HCT116 (cell line): ENCODE results near the gene UBN1. TPM values are rescaled to one million over a fixed set of nuclear protein-coding genes. Genes with fewer than 3 reads are reported as not detected.

Experiments
- ATAC-seq: fragments of 200-7000 bp; cut with Tn5 transposase; 2 replicates; pipeline ENCODE4 v1.9.1; 2020; ENCODE audit warnings: mild to moderate bottlenecking, moderate library complexity
- BruUV-seq: library from RNA; stranded (reverse); fragments of 400-500 nt; replicated peaks from 2 replicates; lab custom pipeline; 2021; lab: Mats Ljungman, UMichigan
- CTCF ChIA-PET: fragments of 300-600 bp; sonication (Branson Sonifier 250); formaldehyde crosslinking; loops from one replicate; lab custom pipeline; 2021; ENCODE audit warnings: antibody characterized with exemption; lab: Charles Lee
- POLR2A ChIA-PET: fragments of 300-600, 350-600 bp; sonication (Branson Sonifier 250); formaldehyde crosslinking; loops from one replicate; lab custom pipeline; 2021; ENCODE audit warnings: antibody characterized with exemption; lab: Charles Lee
- RAD21 ChIA-PET, 2 experiments: fragments of 300-600 bp; sonication (Branson Sonifier 250); formaldehyde crosslinking; loops; one replicate each; lab custom pipeline; 2023; ENCODE audit warnings: low total read pairs in 2 of 2; ENCODE audit not compliant: uncharacterized antibody in 2 of 2, unreplicated experiment in 2 of 2, low non-redundant PET in 1 of 2; lab: Charles Lee
- DNase-seq: peaks from one replicate; pipeline ENCODE4 v3.0.0-alpha.2; 2010; ENCODE audit warnings: low read depth, low spot score
- H2AFZ ChIP-seq: fragments of 200-600 bp; shearing (Covaris generic), sonication (generic); 2 replicates; pipeline ENCODE4 v1.6.1; 2017; ENCODE audit warnings: low read depth, mixed run types, mixed read lengths, antibody characterized with exemption, low read length; ENCODE audit not compliant: poor library complexity, severe bottlenecking
- H3K27ac ChIP-seq: 2 replicates; pipeline ENCODE4 v1.5.1; 2012; ENCODE audit warnings: low read depth, low read length
- H3K27me3 ChIP-seq: fragments of 200-600 bp; sonication (generic); 2 replicates; pipeline ENCODE4 v1.6.1; 2016; ENCODE audit warnings: mixed run types, low read length, mixed read lengths; ENCODE audit not compliant: insufficient read depth
- H3K36me3 ChIP-seq, 2 experiments: fragments of 200-500 bp in 1 of 2; fragments of 200-600 bp in 1 of 2; sonication (Bioruptor generic) in 1 of 2; sonication (generic) in 1 of 2; 2 replicates each; pipeline versions ENCODE4 v1.5.1 to v1.6.1; 2014 to 2016; ENCODE audit warnings: low read length in 2 of 2, inconsistent platforms in 1 of 2, mixed read lengths in 1 of 2, mixed run types in 1 of 2; ENCODE audit not compliant: insufficient read depth in 2 of 2, control insufficient read depth in 1 of 2
- H3K4me1 ChIP-seq, 2 experiments: fragments of 200-600 bp in 1 of 2; sonication (generic) in 1 of 2; 2 replicates each; pipeline versions ENCODE4 v1.5.1 to v1.6.1; 2012 to 2017; ENCODE audit warnings: low read length in 2 of 2, inconsistent platforms in 1 of 2, mild to moderate bottlenecking in 1 of 2, mixed read lengths in 1 of 2, mixed run types in 1 of 2, moderate library complexity in 1 of 2; ENCODE audit not compliant: insufficient read depth in 2 of 2, control insufficient read depth in 1 of 2
- H3K4me2 ChIP-seq: fragments of 200-600 bp; sonication (generic); 2 replicates; pipeline ENCODE4 v1.6.1; 2017; ENCODE audit warnings: mixed run types, low read length, mixed read lengths
- H3K4me3 ChIP-seq, 2 experiments: fragments of 200-600 bp in 1 of 2; sonication (generic) in 1 of 2; replicated peaks in 1 of 2; 2 replicates each; pipeline ENCODE4 v1.5.1; 2011 to 2016; ENCODE audit warnings: low read length in 2 of 2, control low read depth in 1 of 2, low read depth in 1 of 2, mild to moderate bottlenecking in 1 of 2, mixed read lengths in 1 of 2, mixed run types in 1 of 2
- H3K79me2 ChIP-seq: fragments of 200-600 bp; sonication (generic); 2 replicates; pipeline ENCODE4 v1.6.1; 2017; ENCODE audit warnings: mild to moderate bottlenecking, mixed run types, low read length, moderate library complexity, mixed read lengths; ENCODE audit not compliant: insufficient read depth
- H3K9ac ChIP-seq: fragments of 200-600 bp; sonication (generic); 2 replicates; pipeline ENCODE4 v1.6.1; 2016; ENCODE audit warnings: low read length, mixed read lengths
- H3K9me2 ChIP-seq: fragments of 200-600 bp; sonication (generic), shearing (Covaris generic); 2 replicates; pipeline ENCODE4 v1.6.1; 2017; ENCODE audit warnings: mixed run types, mild to moderate bottlenecking, moderate library complexity; ENCODE audit not compliant: insufficient read depth
- H3K9me3 ChIP-seq, 2 experiments: fragments of 200-500 bp in 1 of 2; fragments of 200-600 bp in 1 of 2; sonication (Bioruptor generic) in 1 of 2; sonication (generic) in 1 of 2; 2 replicates each; pipeline ENCODE4 v1.6.1; 2014 to 2017; ENCODE audit warnings: low read length in 2 of 2, mixed read lengths in 2 of 2, inconsistent platforms in 1 of 2, low read depth in 1 of 2, mild to moderate bottlenecking in 1 of 2, mixed run types in 1 of 2, moderate library complexity in 1 of 2; ENCODE audit not compliant: control insufficient read depth in 1 of 2, insufficient read depth in 1 of 2
- H4K20me1 ChIP-seq: fragments of 200-600 bp; sonication (generic), shearing (Covaris generic); 2 replicates; pipeline ENCODE4 v1.6.1; 2017; ENCODE audit warnings: mixed run types, mild to moderate bottlenecking, moderate library complexity; ENCODE audit not compliant: insufficient read depth
- CEBPB ChIP-seq: IDR thresholded peaks from 2 replicates; pipeline ENCODE4 v1.6.1; 2012; ENCODE audit warnings: low read depth
- EZH2phosphoT487 ChIP-seq: fragments of 200-600 bp; IDR thresholded peaks from 2 replicates; pipeline ENCODE4 v1.6.1; 2018; ENCODE audit warnings: antibody characterized with exemption, borderline replicate concordance
- FOSL1 ChIP-seq: IDR thresholded peaks from 2 replicates; pipeline ENCODE4 v1.6.1; 2012; ENCODE audit warnings: low read depth
- JUND ChIP-seq: IDR thresholded peaks from 2 replicates; pipeline ENCODE4 v1.6.1; 2012
- POLR2A ChIP-seq: IDR thresholded peaks from 2 replicates; pipeline ENCODE4 v1.7.0; 2011; ENCODE audit warnings: borderline replicate concordance; ENCODE audit not compliant: insufficient read depth, insufficient read length; ENCODE audit errors: extremely low read depth
- SIN3A ChIP-seq: IDR thresholded peaks from 2 replicates; pipeline ENCODE4 v1.6.1; 2012; ENCODE audit warnings: low read depth
- SRF ChIP-seq: IDR thresholded peaks from 2 replicates; pipeline ENCODE4 v1.6.1; 2012; ENCODE audit warnings: low read depth
- ZFX ChIP-seq: fragments of 450-650 bp; IDR thresholded peaks from 2 replicates; pipeline ENCODE4 v1.6.1; 2017
- intact Hi-C: fragments of 100-400 bp; cut with micrococcal nuclease; formaldehyde crosslinking; loops from 2 replicates; pipeline ENCODE4 v1.10.0; 2022
- total RNA-seq: library from RNA; stranded (reverse); gene quantifications from one replicate; pipeline ENCODE4 v1.2.1, GENCODE V29; 2021; ENCODE audit not compliant: unreplicated experiment
- TF ChIP-seq, protein P1 (sequence below): IDR thresholded peaks from 2 replicates; pipeline ENCODE4 v1.6.1; 2011; ENCODE audit warnings: mild to moderate bottlenecking, low read length, moderate library complexity; ENCODE audit not compliant: insufficient replicate concordance; ENCODE audit errors: extremely low read depth
- TF ChIP-seq, protein P2 (sequence below), 3 experiments: fragments of 200-600 bp in 1 of 3; sonication (generic) in 1 of 3; IDR thresholded peaks in 2 of 3; conservative IDR thresholded peaks in 1 of 3; 2 replicates each; pipeline ENCODE4 v1.5.1; 2012 to 2017; ENCODE audit warnings: low read depth in 2 of 3, low read length in 2 of 3, antibody characterized with exemption in 1 of 3, borderline replicate concordance in 1 of 3, control low read depth in 1 of 3, mild to moderate bottlenecking in 1 of 3, mixed read lengths in 1 of 3, mixed run types in 1 of 3, moderate library complexity in 1 of 3; ENCODE audit not compliant: insufficient read depth in 1 of 3
- TF ChIP-seq, protein P3 (sequence below): IDR thresholded peaks from 2 replicates; pipeline ENCODE4 v1.6.1; 2012; ENCODE audit warnings: low read depth

Gene UBN1
- total RNA-seq, 1 experiment from 2014 or later: 31.9 TPM

DNA sequence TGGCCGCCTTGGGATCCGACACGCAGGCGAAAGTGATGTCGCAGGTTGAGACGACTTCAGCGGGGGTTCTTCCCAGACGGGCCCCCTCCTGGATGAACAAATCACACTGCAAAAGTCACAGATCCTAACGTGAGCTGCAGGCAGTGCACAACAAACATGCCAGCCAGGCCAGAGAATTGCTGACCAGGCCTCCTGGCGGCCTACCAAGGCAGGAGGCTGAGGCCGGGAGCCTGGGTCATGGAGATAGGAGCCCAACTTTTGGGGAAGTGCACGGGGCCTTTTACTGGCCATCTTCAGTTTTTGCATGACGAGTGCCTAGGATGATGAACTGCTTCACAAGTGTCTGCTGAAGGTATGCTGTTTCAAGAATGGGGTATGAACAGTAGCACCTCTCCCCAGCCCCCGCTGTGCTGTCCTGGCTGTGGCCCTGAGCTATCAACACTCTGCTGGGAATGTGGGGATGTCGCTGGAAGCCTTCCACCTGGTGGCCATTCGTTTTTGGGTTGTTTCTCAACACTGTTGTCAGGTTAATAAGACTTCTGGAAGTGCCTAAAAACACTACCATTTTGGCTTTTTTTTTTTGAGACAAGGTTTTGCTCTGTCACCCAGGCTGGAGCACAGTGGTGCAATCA is 32.6 kb upstream of the UBN1 start:
- H3K27me3 ChIP-seq: no peaks in the 10 kb centered on the region
- RAD21 ChIA-PET: no interaction called here
- no peaks in the 10 kb centered on the region for H3K9me2 ChIP-seq
- no peak overlapping the region for H3K9ac ChIP-seq
- no peak overlapping the region for H3K4me2 ChIP-seq
- H3K79me2 ChIP-seq: no peaks in the 10 kb centered on the region
- H3K9me3 ChIP-seq: no peaks in the 10 kb centered on the region
- no peak overlapping the region for H2AFZ ChIP-seq
- no peak for DNase-seq
- CTCF ChIA-PET: no interaction called here
- no peak for ATAC-seq
- TF ChIP-seq, protein P1, sequence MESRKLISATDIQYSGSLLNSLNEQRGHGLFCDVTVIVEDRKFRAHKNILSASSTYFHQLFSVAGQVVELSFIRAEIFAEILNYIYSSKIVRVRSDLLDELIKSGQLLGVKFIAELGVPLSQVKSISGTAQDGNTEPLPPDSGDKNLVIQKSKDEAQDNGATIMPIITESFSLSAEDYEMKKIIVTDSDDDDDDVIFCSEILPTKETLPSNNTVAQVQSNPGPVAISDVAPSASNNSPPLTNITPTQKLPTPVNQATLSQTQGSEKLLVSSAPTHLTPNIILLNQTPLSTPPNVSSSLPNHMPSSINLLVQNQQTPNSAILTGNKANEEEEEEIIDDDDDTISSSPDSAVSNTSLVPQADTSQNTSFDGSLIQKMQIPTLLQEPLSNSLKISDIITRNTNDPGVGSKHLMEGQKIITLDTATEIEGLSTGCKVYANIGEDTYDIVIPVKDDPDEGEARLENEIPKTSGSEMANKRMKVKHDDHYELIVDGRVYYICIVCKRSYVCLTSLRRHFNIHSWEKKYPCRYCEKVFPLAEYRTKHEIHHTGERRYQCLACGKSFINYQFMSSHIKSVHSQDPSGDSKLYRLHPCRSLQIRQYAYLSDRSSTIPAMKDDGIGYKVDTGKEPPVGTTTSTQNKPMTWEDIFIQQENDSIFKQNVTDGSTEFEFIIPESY: no peak
- TF ChIP-seq, protein P2, sequence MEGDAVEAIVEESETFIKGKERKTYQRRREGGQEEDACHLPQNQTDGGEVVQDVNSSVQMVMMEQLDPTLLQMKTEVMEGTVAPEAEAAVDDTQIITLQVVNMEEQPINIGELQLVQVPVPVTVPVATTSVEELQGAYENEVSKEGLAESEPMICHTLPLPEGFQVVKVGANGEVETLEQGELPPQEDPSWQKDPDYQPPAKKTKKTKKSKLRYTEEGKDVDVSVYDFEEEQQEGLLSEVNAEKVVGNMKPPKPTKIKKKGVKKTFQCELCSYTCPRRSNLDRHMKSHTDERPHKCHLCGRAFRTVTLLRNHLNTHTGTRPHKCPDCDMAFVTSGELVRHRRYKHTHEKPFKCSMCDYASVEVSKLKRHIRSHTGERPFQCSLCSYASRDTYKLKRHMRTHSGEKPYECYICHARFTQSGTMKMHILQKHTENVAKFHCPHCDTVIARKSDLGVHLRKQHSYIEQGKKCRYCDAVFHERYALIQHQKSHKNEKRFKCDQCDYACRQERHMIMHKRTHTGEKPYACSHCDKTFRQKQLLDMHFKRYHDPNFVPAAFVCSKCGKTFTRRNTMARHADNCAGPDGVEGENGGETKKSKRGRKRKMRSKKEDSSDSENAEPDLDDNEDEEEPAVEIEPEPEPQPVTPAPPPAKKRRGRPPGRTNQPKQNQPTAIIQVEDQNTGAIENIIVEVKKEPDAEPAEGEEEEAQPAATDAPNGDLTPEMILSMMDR (IDR thresholded peaks at IDR 0.05 in 2 of 3, conservative IDR thresholded peaks at IDR 0.05 in 1 of 3; ENCODE audit: borderline replicate concordance in 1 of 3, insufficient read depth in 1 of 3, low read depth in 2 of 3, low read length in 2 of 3): 0 out of 6 replicates have a peak, but pooled peaks of 1 of the 3 experiments have one; percentile 2
- H3K4me1 ChIP-seq: no peaks in the 10 kb centered on the region
- BruUV-seq: no TSS peak
- POLR2A ChIA-PET: no interaction called here
- H3K4me3 ChIP-seq: no peak overlapping the region
- no peaks in the 10 kb centered on the region for H4K20me1 ChIP-seq
- H3K27ac ChIP-seq: no peak overlapping the region
- peaks cover 29 to 35% of the 10 kb centered on the region in 2 experiments for H3K36me3 ChIP-seq
- intact Hi-C loops: no loop called here

GRCh38 chr16:4820652-4821051 is 26.6 kb upstream of the UBN1 start:
- Histone ChIP-seq H4K20me1 (no peaks in the 10 kb centered on the region), H3K9me3 (no peaks in the 10 kb centered on the region), H3K9me2 (no peaks in the 10 kb centered on the region), H3K36me3 (peaks cover 48 to 56% of the 10 kb centered on the region in 2 experiments), H3K9ac (no peak overlapping the region), H3K4me2 (no peak overlapping the region), H3K79me2 (no peaks in the 10 kb centered on the region), H3K27me3 (no peaks in the 10 kb centered on the region), H3K27ac (no peak overlapping the region), H3K4me3 (no peak overlapping the region), H2AFZ (no peak overlapping the region), H3K4me1 (no peaks in the 10 kb centered on the region)
- POLR2A ChIA-PET: no interaction called here
- ATAC-seq (no peak), DNase-seq (no peak)
- no TSS peak for BruUV-seq
- intact Hi-C loops: no loop called here
- CTCF ChIA-PET: no interaction called here
- RAD21 ChIA-PET: no interaction called here
- TF ChIP-seq SRF (no peak), POLR2A (no peak), EZH2phosphoT487 (no peak), ZFX (no peak), CEBPB (no peak), JUND (no peak), SIN3A (no peak), FOSL1 (no peak)
- TF ChIP-seq, protein P3, sequence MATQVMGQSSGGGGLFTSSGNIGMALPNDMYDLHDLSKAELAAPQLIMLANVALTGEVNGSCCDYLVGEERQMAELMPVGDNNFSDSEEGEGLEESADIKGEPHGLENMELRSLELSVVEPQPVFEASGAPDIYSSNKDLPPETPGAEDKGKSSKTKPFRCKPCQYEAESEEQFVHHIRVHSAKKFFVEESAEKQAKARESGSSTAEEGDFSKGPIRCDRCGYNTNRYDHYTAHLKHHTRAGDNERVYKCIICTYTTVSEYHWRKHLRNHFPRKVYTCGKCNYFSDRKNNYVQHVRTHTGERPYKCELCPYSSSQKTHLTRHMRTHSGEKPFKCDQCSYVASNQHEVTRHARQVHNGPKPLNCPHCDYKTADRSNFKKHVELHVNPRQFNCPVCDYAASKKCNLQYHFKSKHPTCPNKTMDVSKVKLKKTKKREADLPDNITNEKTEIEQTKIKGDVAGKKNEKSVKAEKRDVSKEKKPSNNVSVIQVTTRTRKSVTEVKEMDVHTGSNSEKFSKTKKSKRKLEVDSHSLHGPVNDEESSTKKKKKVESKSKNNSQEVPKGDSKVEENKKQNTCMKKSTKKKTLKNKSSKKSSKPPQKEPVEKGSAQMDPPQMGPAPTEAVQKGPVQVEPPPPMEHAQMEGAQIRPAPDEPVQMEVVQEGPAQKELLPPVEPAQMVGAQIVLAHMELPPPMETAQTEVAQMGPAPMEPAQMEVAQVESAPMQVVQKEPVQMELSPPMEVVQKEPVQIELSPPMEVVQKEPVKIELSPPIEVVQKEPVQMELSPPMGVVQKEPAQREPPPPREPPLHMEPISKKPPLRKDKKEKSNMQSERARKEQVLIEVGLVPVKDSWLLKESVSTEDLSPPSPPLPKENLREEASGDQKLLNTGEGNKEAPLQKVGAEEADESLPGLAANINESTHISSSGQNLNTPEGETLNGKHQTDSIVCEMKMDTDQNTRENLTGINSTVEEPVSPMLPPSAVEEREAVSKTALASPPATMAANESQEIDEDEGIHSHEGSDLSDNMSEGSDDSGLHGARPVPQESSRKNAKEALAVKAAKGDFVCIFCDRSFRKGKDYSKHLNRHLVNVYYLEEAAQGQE: no peak
